Mesodermal cell (in vitro differentiated cells): ENCODE results near the gene CHST11.

Experiments used
- H3K27ac ChIP-seq: 2 replicates; pipeline ENCODE4 v1.7.0; 2013; ENCODE audit warnings: mild to moderate bottlenecking, low read depth, low read length, moderate library complexity; ENCODE audit not compliant: severe bottlenecking
- H3K36me3 ChIP-seq: 2 replicates; pipeline ENCODE4 v1.7.1; 2013; ENCODE audit warnings: mild to moderate bottlenecking, low read length, moderate library complexity; ENCODE audit not compliant: control insufficient read depth, insufficient read depth
- H3K4me1 ChIP-seq: one replicate; pipeline ENCODE4 v1.7.1; 2013; ENCODE audit warnings: mild to moderate bottlenecking, low read length; ENCODE audit not compliant: insufficient read depth, control insufficient read depth, poor library complexity, severe bottlenecking
- H3K4me3 ChIP-seq: 2 replicates; pipeline ENCODE4 v1.7.0; 2013; ENCODE audit warnings: low read length, control low read depth, mild to moderate bottlenecking; ENCODE audit not compliant: insufficient read depth, poor library complexity, severe bottlenecking; ENCODE audit errors: extremely low read depth
- H3K9me3 ChIP-seq: 2 replicates; pipeline ENCODE4 v1.7.1; 2013; ENCODE audit warnings: mild to moderate bottlenecking, low read length, moderate library complexity; ENCODE audit not compliant: control insufficient read depth
- WGBS, 2 experiments: methylation state at CpG; one replicate each; pipeline ENCODE4 v1.1.5; 2013; ENCODE audit warnings: missing lambda C conversion rate in 2 of 2; ENCODE audit not compliant: insufficient coverage in 2 of 2; 5-methylcytosine and 5-hydroxymethylcytosine counted together

Gene CHST11

DNA sequence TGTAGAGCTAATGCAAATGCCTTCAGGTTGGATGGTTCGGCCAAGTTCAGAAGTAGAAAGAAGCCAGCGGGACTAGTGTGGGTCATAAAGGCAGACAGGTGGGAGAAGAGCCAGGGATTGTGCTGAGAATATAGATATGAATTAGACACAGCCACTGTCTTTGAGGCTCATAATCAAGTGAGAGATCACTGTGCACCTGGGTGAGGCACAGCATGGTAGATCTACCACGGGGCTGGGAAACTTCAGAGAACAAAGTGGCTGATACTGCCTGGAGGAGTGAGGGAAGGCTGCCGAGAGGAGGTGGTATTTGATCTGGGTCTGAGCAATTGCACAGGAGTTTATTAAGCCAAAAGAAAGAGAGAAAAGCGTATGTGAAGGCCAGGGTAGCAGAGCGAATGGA is 40.6 kb upstream of the CHST11 start:
- H3K27ac ChIP-seq, result no peak overlapping the region
- no peak overlapping the region for H3K4me3 ChIP-seq
- H3K36me3 ChIP-seq, result no peaks in the 10 kb centered on the region
- peaks cover 5% of the 10 kb centered on the region for H3K4me1 ChIP-seq
- 77 to 83% methylated on average over 4 to 6 of the region's 6 CpGs for WGBS, 2 experiments
- H3K9me3 ChIP-seq, result no peaks in the 10 kb centered on the region

DNA sequence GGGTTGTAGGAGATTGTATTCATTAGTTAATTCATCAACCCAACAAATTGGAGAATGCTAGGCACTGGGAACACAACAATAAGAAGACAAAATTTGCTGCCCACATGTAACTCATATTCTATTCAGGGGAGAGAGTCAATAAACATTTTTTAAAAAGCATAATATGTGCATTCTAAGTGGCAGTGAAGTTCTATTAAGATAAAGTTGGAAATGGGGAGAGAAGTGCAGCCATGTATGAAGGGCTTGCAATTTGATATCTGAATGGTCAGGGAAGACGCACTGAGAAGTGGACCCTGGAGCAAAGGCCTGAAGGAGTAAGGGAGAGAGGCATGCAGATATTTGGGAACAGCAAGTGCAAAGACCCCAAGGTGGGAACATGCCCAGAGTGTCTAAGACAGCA is 40.2 kb upstream of the CHST11 start:
- no peak overlapping the region for H3K27ac ChIP-seq
- no peaks in the 10 kb centered on the region for H3K9me3 ChIP-seq
- H3K36me3 ChIP-seq, result no peaks in the 10 kb centered on the region
- WGBS, 2 experiments, result 38 to 47% methylated on average over 1 of the region's 1 CpG
- peaks cover 4% of the 10 kb centered on the region for H3K4me1 ChIP-seq
- no peak overlapping the region for H3K4me3 ChIP-seq

DNA sequence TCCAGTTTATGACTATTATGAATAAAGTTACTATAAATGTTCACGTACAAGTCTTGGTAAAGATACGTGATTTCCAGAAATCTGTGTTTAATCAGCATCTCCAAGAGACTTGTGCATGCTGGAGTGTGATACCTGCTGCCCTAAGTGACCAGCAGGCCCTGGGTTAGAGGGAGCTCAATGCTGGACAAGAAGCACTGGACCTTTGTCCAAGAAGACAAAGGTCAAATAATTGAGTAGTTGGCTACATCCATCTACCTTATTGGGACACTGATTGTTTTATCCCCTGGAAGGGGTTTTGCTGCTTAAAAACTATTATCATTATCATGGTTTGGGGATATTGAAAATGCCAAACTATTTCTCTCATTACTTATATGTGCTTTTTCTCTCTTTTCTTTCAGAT is 37.0 kb upstream of the CHST11 start:
- WGBS, 2 experiments, result 89 to 100% methylated on average over 1 to 2 of the region's 2 CpGs
- Histone ChIP-seq H3K4me3 (no peak overlapping the region), H3K36me3 (no peaks in the 10 kb centered on the region), H3K9me3 (peaks cover 8% of the 10 kb centered on the region), H3K27ac (no peak overlapping the region), H3K4me1 (no peaks in the 10 kb centered on the region)

- Histone ChIP-seq H3K27ac (no peak overlapping the region), H3K4me1 (no peaks in the 10 kb centered on the region), H3K4me3 (no peak overlapping the region), H3K9me3 (peaks cover 8% of the 10 kb centered on the region), H3K36me3 (no peaks in the 10 kb centered on the region)
- 82% methylated on average over 2 of the region's 2 CpGs; no CpG with 5 or more reads in 1 of the 2 experiments for WGBS, 2 experiments
Observed at GRCh38 chr12:104420868-104421267, 35.9 kb upstream of the CHST11 start.

DNA sequence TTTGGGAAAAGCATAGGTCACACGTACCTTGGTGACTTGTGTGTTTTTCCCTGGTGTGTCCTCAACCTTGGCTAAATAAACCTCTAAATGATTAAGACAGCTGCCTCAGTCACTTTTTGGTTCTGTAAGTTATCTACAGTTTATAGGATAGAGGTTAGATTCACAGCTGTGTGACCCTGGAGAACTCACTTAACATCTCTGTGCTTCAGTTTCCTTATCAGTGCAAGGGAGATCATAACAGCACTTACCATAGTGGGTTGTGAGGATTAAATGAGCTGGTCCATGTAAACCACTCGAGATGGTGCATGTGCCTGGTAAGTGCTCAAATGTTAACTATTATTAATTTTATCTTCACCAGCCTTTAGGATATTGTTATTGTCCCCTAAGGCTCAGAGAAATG is 35.4 kb upstream of the CHST11 start:
- no peaks in the 10 kb centered on the region for H3K36me3 ChIP-seq
- no CpG with 5 or more reads among the region's 2 CpGs for WGBS, 2 experiments
- no peaks in the 10 kb centered on the region for H3K4me1 ChIP-seq
- H3K4me3 ChIP-seq, result no peak overlapping the region
- peaks cover 8% of the 10 kb centered on the region for H3K9me3 ChIP-seq
- H3K27ac ChIP-seq, result no peak overlapping the region

DNA sequence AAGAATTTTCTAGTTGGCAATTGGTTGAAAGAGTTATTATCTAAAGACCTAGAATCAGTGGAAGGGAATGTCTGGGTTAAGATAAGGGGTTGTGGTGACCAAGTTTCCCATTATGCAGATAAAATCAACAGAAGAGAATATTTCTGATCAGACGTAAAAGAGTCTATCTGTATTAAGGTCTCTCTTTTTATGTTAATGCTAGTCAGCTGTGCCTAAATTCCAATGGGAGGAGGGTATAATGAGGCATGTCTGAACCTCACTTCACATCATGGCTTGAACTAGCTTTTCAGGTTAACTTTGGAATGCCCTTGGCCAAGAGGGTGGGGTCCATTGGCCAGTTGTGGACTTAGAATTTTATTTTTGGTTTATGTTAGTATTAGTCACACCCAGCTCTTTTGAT is 34.3 kb upstream of the CHST11 start:
- Histone ChIP-seq H3K9me3 (peaks cover 8% of the 10 kb centered on the region), H3K27ac (no peak overlapping the region), H3K4me3 (no peak overlapping the region), H3K4me1 (peaks cover 5% of the 10 kb centered on the region), H3K36me3 (no peaks in the 10 kb centered on the region)
- WGBS, 2 experiments, result 100% methylated on average over 1 of the region's 1 CpG; no CpG with 5 or more reads in 1 of the 2 experiments

DNA sequence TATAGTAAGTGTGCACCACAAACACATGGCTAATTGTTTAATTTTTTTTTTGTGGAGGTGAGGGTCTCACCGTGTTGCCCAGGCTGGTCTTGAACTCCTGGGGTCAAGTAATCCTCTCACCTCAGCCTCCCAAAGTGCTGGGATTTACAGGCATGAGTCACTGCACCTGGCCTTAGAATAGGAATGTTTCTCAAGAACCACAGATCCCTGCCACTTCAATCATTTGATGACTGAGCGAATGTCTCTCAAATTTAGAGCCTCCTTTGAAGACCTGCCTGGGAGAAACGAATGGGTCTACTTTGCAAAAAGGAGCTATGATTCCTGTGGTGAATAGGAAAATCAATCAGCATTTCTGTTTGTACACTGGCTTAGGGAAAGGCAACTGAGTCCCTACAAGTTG is 33.5 kb upstream of the CHST11 start:
- Histone ChIP-seq H3K36me3 (no peaks in the 10 kb centered on the region), H3K4me1 (peaks cover 5% of the 10 kb centered on the region), H3K9me3 (peaks cover 11% of the 10 kb centered on the region), H3K4me3 (no peak overlapping the region), H3K27ac (no peak overlapping the region)
- WGBS, 2 experiments, result 75% methylated on average over 1 of the region's 3 CpGs; no CpG with 5 or more reads in 1 of the 2 experiments

DNA sequence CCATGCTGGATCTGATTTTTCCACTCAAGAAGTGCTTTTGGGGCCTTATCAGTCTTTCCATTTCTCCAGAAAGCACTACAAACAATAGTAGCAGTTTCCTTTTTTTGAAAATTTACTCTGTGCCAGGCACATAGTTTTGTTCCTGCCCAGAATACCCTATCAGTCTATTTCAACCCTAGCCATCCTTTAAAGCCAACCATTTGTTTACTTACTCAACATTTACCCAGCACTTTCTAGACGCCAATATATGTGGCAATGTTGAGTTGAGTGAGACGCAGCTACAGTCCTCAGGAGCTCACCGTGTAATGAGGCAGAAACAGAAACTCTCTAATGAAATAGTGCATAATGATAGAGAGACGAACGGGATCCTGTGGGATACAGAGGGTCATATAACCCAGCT is 32.9 kb upstream of the CHST11 start:
- H3K36me3 ChIP-seq, result no peaks in the 10 kb centered on the region
- H3K9me3 ChIP-seq, result peaks cover 15% of the 10 kb centered on the region
- no peak overlapping the region for H3K27ac ChIP-seq
- H3K4me3 ChIP-seq, result no peak overlapping the region
- 93 to 97% methylated on average over 4 to 5 of the region's 5 CpGs for WGBS, 2 experiments
- H3K4me1 ChIP-seq, result peaks cover 5% of the 10 kb centered on the region

DNA sequence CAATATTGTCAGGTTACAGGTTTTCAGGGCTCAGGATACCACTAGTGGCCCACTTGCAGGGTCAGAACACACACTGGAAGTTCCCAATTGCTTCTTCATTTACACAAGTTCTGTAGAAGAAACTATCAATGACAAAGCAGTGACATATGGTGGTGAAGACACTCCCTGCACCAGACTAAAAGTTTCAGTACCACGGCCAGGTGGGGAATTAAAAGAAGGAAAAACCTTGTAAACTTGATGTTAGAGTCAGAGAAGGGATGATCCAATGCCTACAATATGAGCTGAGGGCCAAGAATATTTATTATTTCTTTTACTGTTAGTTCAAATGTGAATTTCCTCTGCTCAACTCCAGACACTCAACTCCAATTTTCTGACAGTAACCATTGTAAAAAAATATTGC is 31.8 kb upstream of the CHST11 start:
- peaks cover 15% of the 10 kb centered on the region for H3K9me3 ChIP-seq
- WGBS, 2 experiments, result 63 to 80% methylated on average over 1 of the region's 1 CpG
- H3K36me3 ChIP-seq, result no peaks in the 10 kb centered on the region

GRCh38 chr12:104425614-104426013 is 31.1 kb upstream of the CHST11 start:
- 83 to 95% methylated on average over 2 to 4 of the region's 4 CpGs for WGBS, 2 experiments
- H3K4me3 ChIP-seq, result no peak overlapping the region
- H3K9me3 ChIP-seq, result peaks cover 15% of the 10 kb centered on the region
- H3K36me3 ChIP-seq, result no peaks in the 10 kb centered on the region
- no peak overlapping the region for H3K27ac ChIP-seq
- peaks cover 5% of the 10 kb centered on the region for H3K4me1 ChIP-seq

More for the DNA sequence above, 31.8 kb upstream of the CHST11 start:
- Histone ChIP-seq H3K27ac (no peak overlapping the region), H3K4me3 (no peak overlapping the region), H3K4me1 (peaks cover 5% of the 10 kb centered on the region)

- WGBS, 2 experiments, result 94 to 100% methylated on average over 1 to 2 of the region's 4 CpGs
- H3K36me3 ChIP-seq, result no peaks in the 10 kb centered on the region
- H3K9me3 ChIP-seq, result peaks cover 15% of the 10 kb centered on the region
- H3K4me1 ChIP-seq, result peaks cover 5% of the 10 kb centered on the region
- no peak overlapping the region for H3K27ac ChIP-seq
- H3K4me3 ChIP-seq, result no peak overlapping the region
Observed at GRCh38 chr12:104426926-104427546, 29.7 kb upstream of the CHST11 start.
